HL-60 (cell line): ENCODE results near the gene ARID1A.
A peak's percentile ranks its signal among the peaks of the same experiment; 100 is the strongest.

Source experiments
- DNase-seq, 2 experiments: peaks; one replicate each; pipeline ENCODE4 v3.0.0-alpha.2; 2010 to 2020; ENCODE audit warnings: low read depth in 1 of 2, low spot score in 1 of 2
- H3K27ac ChIP-seq: fragments of 250-450 bp; sonication (Bioruptor Pico); replicated peaks from 2 replicates; pipeline ENCODE4 v1.5.1; 2020; ENCODE audit warnings: mild to moderate bottlenecking, moderate library complexity
- H3K27me3 ChIP-seq: fragments of 250-450 bp; sonication (Bioruptor Pico); 2 replicates; pipeline ENCODE4 v1.5.1; 2021; ENCODE audit warnings: mild to moderate bottlenecking, moderate library complexity; ENCODE audit not compliant: insufficient read depth, poor library complexity, severe bottlenecking
- H3K4me3 ChIP-seq: replicated peaks from 2 replicates; pipeline ENCODE4 v1.5.1; 2011; ENCODE audit warnings: mild to moderate bottlenecking, control low read depth, low read length; ENCODE audit not compliant: insufficient read depth
- CTCF ChIP-seq: IDR thresholded peaks from one replicate; pipeline ENCODE4 v1.5.1; 2011; ENCODE audit warnings: low read length, control low read depth, inconsistent platforms; ENCODE audit not compliant: insufficient read depth
- GABPA ChIP-seq: IDR thresholded peaks from 2 replicates; pipeline ENCODE4 v1.6.1; 2012; ENCODE audit warnings: low read depth
- POLR2AphosphoS5 ChIP-seq: IDR thresholded peaks from 2 replicates; pipeline ENCODE4 v1.6.1; 2012; ENCODE audit warnings: low read depth
- REST ChIP-seq: IDR thresholded peaks from 2 replicates; pipeline ENCODE4 v1.6.1; 2012; ENCODE audit warnings: low read depth; ENCODE audit not compliant: insufficient replicate concordance
- SPI1 ChIP-seq: IDR thresholded peaks from 2 replicates; pipeline ENCODE4 v1.6.1; 2012; ENCODE audit warnings: low read depth, mild to moderate bottlenecking, borderline replicate concordance

Gene ARID1A

GRCh38 chr1:26784023-26784871, 88.4 kb downstream of the ARID1A start:
- Histone ChIP-seq H3K4me3 (no peak overlapping the region), H3K27me3 (no peaks in the 10 kb centered on the region), H3K27ac (peak overlapping the region; percentile 4; the same call in 1 of the 2 replicates)
- peak in 1 of 2 experiments; percentile 40 for DNase-seq
- no peak for TF ChIP-seq REST
- TF ChIP-seq POLR2AphosphoS5: no peak
- TF ChIP-seq SPI1: no peak
- no peak for TF ChIP-seq CTCF
- no peak for TF ChIP-seq GABPA

- Histone ChIP-seq H3K4me3 (no peak overlapping the region), H3K27ac (peak overlapping the region; percentile 100), H3K27me3 (no peaks in the 10 kb centered on the region)
- DNase-seq: no peak
- no peak for TF ChIP-seq POLR2AphosphoS5
- TF ChIP-seq REST: no peak
- TF ChIP-seq SPI1: no peak
- TF ChIP-seq GABPA: no peak
- no peak for TF ChIP-seq CTCF
Observed at GRCh38 chr1:26784886-26785285, 89.1 kb downstream of the ARID1A start.

- TF ChIP-seq SPI1 (peak; percentile 88), POLR2AphosphoS5 (no peak), CTCF (no peak), GABPA (0 out of 2 replicates have a peak, but pooled peaks have one; percentile 10), REST (no peak)
- no peak overlapping the region for H3K4me3 ChIP-seq
- no peaks in the 10 kb centered on the region for H3K27me3 ChIP-seq
- H3K27ac ChIP-seq: peak overlapping the region; percentile 100
- peak in 1 of 2 experiments; percentile 84 for DNase-seq
Observed at GRCh38 chr1:26785611-26786436, 90.0 kb downstream of the ARID1A start.
